Effector memory CD8-positive, alpha-beta T cell (primary cell): Measurements from ENCODE around the gene LIN9.
A peak's percentile ranks its signal among the peaks of the same experiment; 100 is the strongest.

ENCODE experiments used
- ATAC-seq: fragments of 150-1000 bp; cut with Tn5 transposase; replicated peaks from 2 replicates; pipeline ENCODE4 v1.10.0; 2021; ENCODE audit warnings: mild to moderate bottlenecking, moderate library complexity
- DNase-seq, 3 experiments: peaks; one replicate each; pipeline ENCODE4 v3.0.0; 2021
- H3K27ac Mint-ChIP-seq, 2 donors: one replicate each; pipeline ENCODE4 v1.8.0; 2022; ENCODE audit warnings: mild to moderate bottlenecking in 2 of 2, mixed read lengths in 2 of 2, moderate library complexity in 2 of 2
- H3K27me3 Mint-ChIP-seq, 2 donors: one replicate each; pipeline ENCODE4 v1.8.0; 2022; ENCODE audit warnings: mixed read lengths in 2 of 2
- H3K36me3 Mint-ChIP-seq: one replicate; pipeline ENCODE4 v1.8.0; 2022; ENCODE audit warnings: mild to moderate bottlenecking, moderate library complexity, mixed read lengths; ENCODE audit not compliant: insufficient read depth
- H3K4me1 Mint-ChIP-seq, 2 donors: one replicate each; pipeline ENCODE4 v1.8.0; 2022; ENCODE audit warnings: low read depth in 2 of 2, mixed read lengths in 2 of 2
- H3K4me3 Mint-ChIP-seq, 2 donors: one replicate each; pipeline ENCODE4 v1.8.0; 2022; ENCODE audit warnings: mild to moderate bottlenecking in 2 of 2, mixed read lengths in 2 of 2, moderate library complexity in 2 of 2
- H3K9me3 Mint-ChIP-seq, 2 donors: one replicate each; pipeline ENCODE4 v1.8.0; 2022; ENCODE audit warnings: mixed read lengths in 2 of 2
- total RNA-seq, 9 experiments: gene quantifications; one replicate each; lab custom pipeline; 2026; lab: John Stamatoyannopoulos, UW

LIN9 gene, protein sequence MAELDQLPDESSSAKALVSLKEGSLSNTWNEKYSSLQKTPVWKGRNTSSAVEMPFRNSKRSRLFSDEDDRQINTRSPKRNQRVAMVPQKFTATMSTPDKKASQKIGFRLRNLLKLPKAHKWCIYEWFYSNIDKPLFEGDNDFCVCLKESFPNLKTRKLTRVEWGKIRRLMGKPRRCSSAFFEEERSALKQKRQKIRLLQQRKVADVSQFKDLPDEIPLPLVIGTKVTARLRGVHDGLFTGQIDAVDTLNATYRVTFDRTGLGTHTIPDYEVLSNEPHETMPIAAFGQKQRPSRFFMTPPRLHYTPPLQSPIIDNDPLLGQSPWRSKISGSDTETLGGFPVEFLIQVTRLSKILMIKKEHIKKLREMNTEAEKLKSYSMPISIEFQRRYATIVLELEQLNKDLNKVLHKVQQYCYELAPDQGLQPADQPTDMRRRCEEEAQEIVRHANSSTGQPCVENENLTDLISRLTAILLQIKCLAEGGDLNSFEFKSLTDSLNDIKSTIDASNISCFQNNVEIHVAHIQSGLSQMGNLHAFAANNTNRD
- total RNA-seq, result 3.4 to 16.0 (median 9.4) reads per million in 9 experiments

DNA sequence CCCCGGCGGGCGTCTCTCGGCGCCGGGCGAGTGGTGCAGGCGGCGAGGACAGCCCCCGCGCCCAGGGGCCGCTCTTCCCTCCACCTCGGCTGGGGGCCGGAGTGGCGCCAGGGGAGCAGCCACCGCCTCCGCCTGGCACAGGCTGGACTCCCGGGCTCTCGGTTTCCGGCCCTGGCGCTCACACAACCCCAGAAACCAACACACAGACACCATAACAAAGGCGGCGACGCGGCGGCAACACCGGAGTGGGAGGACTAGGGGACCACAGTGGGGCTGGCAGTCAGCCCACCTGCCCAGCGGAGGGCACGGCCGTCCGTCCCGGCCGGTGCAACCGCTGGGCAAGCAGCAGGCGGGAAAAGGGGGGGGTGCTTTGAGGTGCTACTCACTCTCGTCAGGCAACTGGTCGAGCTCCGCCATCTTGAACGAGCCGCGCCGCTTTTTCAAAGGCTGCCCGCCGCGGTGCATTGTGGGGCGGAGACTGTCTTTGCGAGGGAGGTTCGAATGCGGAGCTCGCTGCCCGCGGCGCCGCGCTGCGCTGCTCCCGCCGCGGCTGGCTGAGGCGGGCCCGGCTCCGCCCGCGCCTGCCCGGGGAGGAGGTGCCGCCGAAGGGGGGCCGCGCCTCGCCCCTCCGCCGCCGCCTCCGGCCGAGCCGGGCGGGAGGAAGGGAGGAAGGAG lies at the start of gene LIN9:
TSS of gene LIN9 (minus strand) at position 442 of the 675 bp plus-strand sequence. CDS start at position 417, 25 bp downstream.
- Mint-ChIP-seq H3K27ac (peak within 1 kb of the TSS; percentile 38 to 86), H3K27me3 (peaks cover 0 to 17% of the 10 kb centered on the region in 2 donors), H3K4me3 (peak within 1 kb of the TSS; percentile 87 to 89), H3K36me3 (peaks cover 8% of the 10 kb centered on the region), H3K4me1 (peaks cover 7 to 8% of the 10 kb centered on the region in 2 donors), H3K9me3 (no peaks in the 10 kb centered on the region)
- DNase-seq, result peak; percentile 90 to 91 (median 91)
- ATAC-seq, result peak; percentile 91

- no peak overlapping the region for H3K4me3 Mint-ChIP-seq
- H3K36me3 Mint-ChIP-seq, result peaks cover 45% of the 10 kb centered on the region
- no peaks in the 10 kb centered on the region for H3K27me3 Mint-ChIP-seq
- ATAC-seq (no peak), DNase-seq (no peak)
- H3K27ac Mint-ChIP-seq, result peak overlapping the region in 1 of 2 donors; percentile 14
- H3K4me1 Mint-ChIP-seq, result no peaks in the 10 kb centered on the region
- H3K9me3 Mint-ChIP-seq, result no peaks in the 10 kb centered on the region
Measured at GRCh38 chr1:226357416-226357815, 48.5 kb upstream of the LIN9 start.

DNA sequence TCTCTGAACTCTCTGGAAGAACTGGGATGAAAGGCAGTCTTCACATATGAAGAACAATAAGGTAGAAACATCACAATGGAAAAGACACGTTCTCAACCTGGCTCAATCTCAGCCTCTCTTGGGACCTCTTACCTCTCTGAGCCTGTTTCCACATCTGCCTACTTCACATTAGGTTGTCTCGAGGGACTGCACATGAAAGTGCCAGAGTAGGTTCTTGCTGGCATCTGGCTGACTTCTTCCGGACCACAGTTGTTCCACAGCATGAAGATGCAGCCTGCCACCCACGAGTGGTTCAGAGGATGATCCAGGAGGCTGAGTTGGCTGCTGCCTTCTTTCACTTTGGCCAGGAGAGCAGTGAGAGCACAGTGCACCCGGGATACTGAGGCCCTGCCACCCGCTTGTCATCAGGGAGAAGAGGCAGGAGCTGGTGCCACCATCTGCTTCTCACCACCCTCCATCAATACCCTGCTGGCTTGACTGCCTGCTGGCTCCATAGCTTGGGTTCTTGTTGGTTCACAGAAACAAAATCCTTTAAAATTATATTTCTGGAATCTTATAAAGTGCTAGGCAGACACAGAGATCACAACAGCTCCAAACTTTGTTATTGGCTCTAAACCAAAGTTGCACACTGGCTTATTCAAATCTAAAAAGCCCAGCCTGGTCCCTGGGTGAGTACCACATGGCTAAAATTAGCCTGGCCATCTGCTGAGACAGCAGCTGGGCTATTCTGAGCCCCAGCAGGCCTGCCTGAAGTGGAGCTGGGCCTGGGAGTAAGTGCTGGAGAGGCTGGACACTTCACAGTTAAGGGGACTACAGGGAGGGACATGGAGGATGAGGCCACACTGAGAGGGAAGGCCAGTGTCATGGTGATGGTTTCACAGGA lies 46.9 kb upstream of the LIN9 start:
- peaks cover 33% of the 10 kb centered on the region for H3K36me3 Mint-ChIP-seq
- DNase-seq, result no peak

DNA sequence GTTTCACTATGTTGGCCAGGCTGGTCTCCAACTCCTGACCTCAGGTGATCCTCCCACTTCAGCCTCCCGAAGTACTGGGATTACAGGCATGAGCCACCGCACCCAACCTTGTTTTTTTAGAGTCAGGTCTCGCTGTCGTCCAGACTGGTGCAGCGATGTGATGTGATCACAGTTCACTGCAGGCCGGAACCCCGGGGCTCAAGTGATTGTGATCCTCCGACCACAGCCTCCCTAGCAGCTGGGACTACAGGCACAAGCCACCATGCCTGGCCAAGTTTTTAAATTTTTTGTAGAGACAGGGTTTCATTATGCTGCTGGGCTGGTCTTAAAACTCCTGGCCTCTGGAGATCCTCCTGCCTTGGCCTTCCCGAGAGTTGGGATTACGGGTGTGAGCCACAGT lies 46.1 kb upstream of the LIN9 start:
- ATAC-seq (no peak), DNase-seq (no peak)
- Mint-ChIP-seq H3K9me3 (no peaks in the 10 kb centered on the region), H3K27me3 (no peaks in the 10 kb centered on the region), H3K4me1 (peaks cover 0 to 1% of the 10 kb centered on the region in 2 donors), H3K36me3 (peaks cover 29% of the 10 kb centered on the region), H3K27ac (no peak overlapping the region), H3K4me3 (no peak overlapping the region)

More for the DNA sequence above, 46.9 kb upstream of the LIN9 start:
- H3K4me1 Mint-ChIP-seq, result no peaks in the 10 kb centered on the region
- peak overlapping the region in 1 of 2 donors; percentile 57 for H3K27ac Mint-ChIP-seq
- ATAC-seq, result no peak
- no peaks in the 10 kb centered on the region for H3K27me3 Mint-ChIP-seq
- H3K4me3 Mint-ChIP-seq, result no peak overlapping the region
- H3K9me3 Mint-ChIP-seq, result no peaks in the 10 kb centered on the region

DNA sequence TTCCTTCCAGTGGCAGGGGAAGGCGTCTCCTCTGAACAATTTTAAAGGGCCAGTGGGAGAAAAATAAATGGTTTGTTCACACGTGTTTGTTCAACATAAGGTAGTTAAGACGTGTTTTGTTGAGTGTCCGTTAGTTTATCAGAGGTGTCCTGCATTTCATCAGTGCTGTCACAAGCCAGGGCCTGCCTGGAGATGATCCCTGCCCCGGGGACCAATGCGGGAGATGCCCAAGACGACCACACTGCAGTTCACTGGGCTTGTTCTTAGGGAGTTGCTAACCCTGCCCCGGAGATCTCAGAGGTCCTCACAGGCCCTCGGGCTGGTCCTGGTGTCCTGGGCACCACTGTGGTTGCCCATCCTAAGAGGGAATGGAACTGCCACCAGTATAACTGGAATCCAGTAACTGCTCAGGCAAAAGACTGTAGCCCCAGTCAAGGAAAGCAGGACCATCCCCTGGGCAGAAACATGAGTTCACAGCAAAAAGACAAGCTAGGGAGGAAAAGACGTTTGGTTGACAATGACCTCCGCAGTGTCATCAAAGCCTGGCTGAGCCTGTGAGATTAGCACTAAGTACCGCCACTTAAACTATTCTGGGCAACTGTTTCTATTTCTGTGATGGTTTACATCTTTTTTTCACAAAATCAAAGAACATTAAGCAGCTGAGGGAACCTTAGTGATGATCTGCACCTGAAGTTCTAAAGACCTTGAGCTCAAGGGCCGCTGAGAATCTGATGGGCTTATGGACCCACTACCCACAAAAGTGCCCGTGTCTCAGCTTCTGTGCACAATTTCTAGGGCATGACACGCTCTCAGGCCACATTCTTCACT lies 44.9 kb upstream of the LIN9 start:
- Mint-ChIP-seq H3K9me3 (no peaks in the 10 kb centered on the region), H3K36me3 (peaks cover 18% of the 10 kb centered on the region), H3K27ac (peak overlapping the region in 1 of 2 donors; percentile 66), H3K4me3 (no peak overlapping the region), H3K27me3 (no peaks in the 10 kb centered on the region), H3K4me1 (peaks cover 0 to 1% of the 10 kb centered on the region in 2 donors)
- ATAC-seq (no peak), DNase-seq (no peak)

- DNase-seq (no peak), ATAC-seq (no peak)
- Mint-ChIP-seq H3K4me1 (peaks cover 0 to 1% of the 10 kb centered on the region in 2 donors), H3K36me3 (peaks cover 5% of the 10 kb centered on the region), H3K9me3 (no peaks in the 10 kb centered on the region), H3K4me3 (no peak overlapping the region), H3K27ac (peak overlapping the region in 1 of 2 donors; percentile 16), H3K27me3 (no peaks in the 10 kb centered on the region)
Measured at GRCh38 chr1:226351709-226352108, 42.7 kb upstream of the LIN9 start.

DNA sequence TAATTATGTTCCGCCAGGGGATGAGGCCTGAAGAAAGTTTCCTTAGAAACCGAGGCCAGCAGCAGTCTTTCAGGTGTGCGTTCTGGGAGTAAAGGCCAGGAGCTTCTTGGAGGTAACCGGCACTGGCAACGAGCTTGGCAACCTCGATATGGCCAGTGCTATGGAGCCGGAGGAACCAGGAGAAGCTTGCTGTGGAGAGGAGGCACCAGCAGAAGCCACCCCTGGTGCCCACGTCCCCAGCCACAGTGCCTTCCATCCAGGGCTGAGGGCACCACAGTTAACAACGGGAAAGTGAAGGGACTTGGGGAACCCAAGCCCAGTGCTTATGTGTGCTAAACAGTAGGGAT lies 41.5 kb upstream of the LIN9 start:
- DNase-seq (no peak), ATAC-seq (no peak)
- H3K27me3 Mint-ChIP-seq, result no peaks in the 10 kb centered on the region
- H3K4me1 Mint-ChIP-seq, result peaks cover 0 to 1% of the 10 kb centered on the region in 2 donors
- no peaks in the 10 kb centered on the region for H3K9me3 Mint-ChIP-seq
- H3K36me3 Mint-ChIP-seq, result peaks cover 4% of the 10 kb centered on the region
- H3K27ac Mint-ChIP-seq, result no peak overlapping the region
- no peak overlapping the region for H3K4me3 Mint-ChIP-seq

DNA sequence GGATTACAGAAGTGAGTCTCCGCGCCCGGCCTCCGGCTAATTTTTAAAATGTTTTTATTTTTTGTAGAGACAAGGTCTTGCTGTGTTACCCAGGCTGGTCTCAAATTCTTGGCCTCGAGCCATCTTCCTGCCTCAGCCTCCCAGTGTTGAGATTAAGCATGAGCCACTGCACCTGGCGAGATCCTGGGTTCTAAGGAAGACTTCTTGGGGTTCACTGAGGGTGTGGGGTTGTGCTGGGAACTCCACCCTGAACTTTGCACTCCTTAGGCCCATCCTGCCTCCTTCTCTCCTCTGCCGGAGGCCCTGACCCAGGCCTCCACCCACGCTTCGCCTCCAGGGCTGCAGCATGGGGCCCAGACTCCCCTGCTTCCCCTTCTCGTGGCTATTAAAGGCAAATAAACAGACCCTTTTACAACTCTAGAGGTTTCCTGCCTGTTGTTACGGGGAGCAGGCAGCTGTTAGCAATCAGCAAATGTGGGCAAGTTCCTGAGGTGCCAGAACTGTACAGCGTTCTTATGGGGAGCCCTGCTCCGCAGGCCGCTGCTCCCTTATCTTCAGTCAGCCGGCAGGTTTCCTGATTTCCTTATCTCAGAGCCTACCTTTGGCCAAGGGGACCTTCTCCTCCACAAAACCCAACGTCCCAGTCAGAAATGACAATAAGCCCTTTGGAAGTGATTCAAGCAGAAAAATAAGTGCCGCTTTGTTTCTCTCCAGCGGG lies 41.0 kb upstream of the LIN9 start:
- Mint-ChIP-seq H3K4me1 (peaks cover 0 to 1% of the 10 kb centered on the region in 2 donors), H3K27ac (no peak overlapping the region), H3K9me3 (no peaks in the 10 kb centered on the region), H3K4me3 (no peak overlapping the region), H3K27me3 (no peaks in the 10 kb centered on the region), H3K36me3 (peaks cover 4% of the 10 kb centered on the region)
- DNase-seq (no peak), ATAC-seq (no peak)

DNA sequence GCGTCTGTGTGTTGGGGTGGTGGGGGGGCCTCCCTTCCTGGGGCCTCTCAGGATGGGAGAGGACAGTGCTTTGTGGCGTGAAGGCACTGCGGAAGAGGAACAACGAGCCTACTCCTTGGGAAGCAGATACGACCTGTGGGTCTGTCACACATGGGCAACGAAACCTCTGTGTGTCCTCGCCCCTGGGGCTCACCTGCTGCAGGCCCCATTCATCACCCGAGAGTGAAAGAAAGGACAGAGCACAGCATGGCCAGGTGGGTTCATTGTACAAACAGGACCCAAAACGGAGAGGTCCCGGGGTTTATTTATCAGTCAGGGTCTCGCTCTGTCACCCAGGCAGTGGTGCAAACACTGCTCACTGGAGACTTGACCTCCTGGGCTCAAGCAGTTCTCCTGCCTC lies 40.1 kb upstream of the LIN9 start:
- ATAC-seq (no peak), DNase-seq (no peak)
- peaks cover 0 to 1% of the 10 kb centered on the region in 2 donors for H3K4me1 Mint-ChIP-seq
- H3K27me3 Mint-ChIP-seq, result no peaks in the 10 kb centered on the region
- H3K36me3 Mint-ChIP-seq, result peaks cover 4% of the 10 kb centered on the region
- no peak overlapping the region for H3K27ac Mint-ChIP-seq
- H3K4me3 Mint-ChIP-seq, result no peak overlapping the region
- no peaks in the 10 kb centered on the region for H3K9me3 Mint-ChIP-seq

GRCh38 chr1:226344441-226345259 lies 35.7 kb upstream of the LIN9 start:
- ATAC-seq (no peak), DNase-seq (no peak)
- no peak overlapping the region for H3K4me3 Mint-ChIP-seq
- H3K27ac Mint-ChIP-seq, result peak overlapping the region in 1 of 2 donors; percentile 35
- H3K9me3 Mint-ChIP-seq, result peaks cover 0 to 6% of the 10 kb centered on the region in 2 donors
- H3K36me3 Mint-ChIP-seq, result no peaks in the 10 kb centered on the region
- peaks cover 14 to 21% of the 10 kb centered on the region in 2 donors for H3K27me3 Mint-ChIP-seq
- no peaks in the 10 kb centered on the region for H3K4me1 Mint-ChIP-seq

- Mint-ChIP-seq H3K36me3 (no peaks in the 10 kb centered on the region), H3K4me1 (no peaks in the 10 kb centered on the region), H3K27me3 (peaks cover 14 to 21% of the 10 kb centered on the region in 2 donors), H3K9me3 (peaks cover 0 to 6% of the 10 kb centered on the region in 2 donors), H3K27ac (no peak overlapping the region), H3K4me3 (no peak overlapping the region)
- no peak for ATAC-seq
- DNase-seq, result no peak
Measured at GRCh38 chr1:226342656-226343055, 33.7 kb upstream of the LIN9 start.
